ENCODE data around the gene NPNT.
A peak's percentile ranks its signal among the peaks of the same experiment; 100 is the strongest.

The NPNT gene

DNA sequence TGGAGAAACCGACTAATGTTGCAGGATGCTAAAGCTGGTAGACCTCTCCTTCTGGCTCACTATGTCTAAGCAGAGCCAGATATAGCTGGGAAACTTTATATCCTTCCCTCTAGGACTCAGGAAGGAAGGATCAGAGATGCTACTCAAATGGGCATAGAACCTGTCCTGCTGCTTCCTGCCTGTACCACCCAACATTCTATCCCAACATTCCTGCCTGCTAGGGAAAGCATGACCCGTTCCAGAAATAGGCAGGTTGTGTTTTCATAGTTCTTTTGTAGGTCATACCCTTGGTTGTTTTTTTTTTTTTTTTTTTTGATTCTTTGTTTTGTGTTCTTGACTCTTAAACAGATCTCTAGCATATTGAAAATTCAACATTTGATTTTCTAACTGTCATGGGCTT lies 5.3 kb downstream of the NPNT start:
- TF ChIP-seq, protein P1, sequence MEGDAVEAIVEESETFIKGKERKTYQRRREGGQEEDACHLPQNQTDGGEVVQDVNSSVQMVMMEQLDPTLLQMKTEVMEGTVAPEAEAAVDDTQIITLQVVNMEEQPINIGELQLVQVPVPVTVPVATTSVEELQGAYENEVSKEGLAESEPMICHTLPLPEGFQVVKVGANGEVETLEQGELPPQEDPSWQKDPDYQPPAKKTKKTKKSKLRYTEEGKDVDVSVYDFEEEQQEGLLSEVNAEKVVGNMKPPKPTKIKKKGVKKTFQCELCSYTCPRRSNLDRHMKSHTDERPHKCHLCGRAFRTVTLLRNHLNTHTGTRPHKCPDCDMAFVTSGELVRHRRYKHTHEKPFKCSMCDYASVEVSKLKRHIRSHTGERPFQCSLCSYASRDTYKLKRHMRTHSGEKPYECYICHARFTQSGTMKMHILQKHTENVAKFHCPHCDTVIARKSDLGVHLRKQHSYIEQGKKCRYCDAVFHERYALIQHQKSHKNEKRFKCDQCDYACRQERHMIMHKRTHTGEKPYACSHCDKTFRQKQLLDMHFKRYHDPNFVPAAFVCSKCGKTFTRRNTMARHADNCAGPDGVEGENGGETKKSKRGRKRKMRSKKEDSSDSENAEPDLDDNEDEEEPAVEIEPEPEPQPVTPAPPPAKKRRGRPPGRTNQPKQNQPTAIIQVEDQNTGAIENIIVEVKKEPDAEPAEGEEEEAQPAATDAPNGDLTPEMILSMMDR (conservative IDR thresholded peaks at IDR 0.05): no peak
- no peak overlapping the region for H3K27ac ChIP-seq

DNA sequence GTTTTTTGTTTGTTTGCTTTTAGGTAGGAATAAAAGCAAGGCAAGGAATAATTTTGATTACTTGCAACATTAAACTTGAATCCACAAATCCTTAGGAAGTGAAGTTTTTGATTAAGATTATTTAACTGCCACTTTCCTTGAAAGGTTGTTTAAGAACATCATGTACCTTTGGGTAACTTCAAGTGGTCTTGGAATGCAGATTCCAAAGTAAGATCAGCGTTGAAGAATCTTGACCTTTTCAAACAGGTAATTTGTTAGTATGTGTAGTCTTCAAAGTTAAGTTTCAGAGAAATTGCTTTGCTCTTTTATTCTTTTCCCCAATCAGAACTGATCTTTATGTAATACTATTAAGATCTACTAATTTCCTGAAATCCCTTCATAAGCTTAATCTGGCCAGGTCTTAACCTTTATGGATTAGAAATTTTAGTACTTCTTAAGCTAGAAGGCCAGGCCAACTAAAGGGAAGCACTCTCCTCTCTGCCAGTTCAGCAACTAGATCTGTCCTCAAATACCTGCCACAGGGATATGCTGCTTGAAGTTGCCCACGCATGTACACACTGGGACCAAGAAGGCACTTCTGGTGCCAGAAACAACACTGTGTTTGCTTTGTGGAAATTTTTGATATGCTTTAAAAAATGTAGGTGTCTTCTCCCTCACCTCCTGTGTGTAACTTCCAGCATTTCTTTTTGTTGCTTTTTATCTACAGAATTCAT lies 7.4 kb downstream of the NPNT start:
- no peak overlapping the region for H3K27ac ChIP-seq
- TF ChIP-seq, protein P1 (conservative IDR thresholded peaks at IDR 0.05): no peak

DNA sequence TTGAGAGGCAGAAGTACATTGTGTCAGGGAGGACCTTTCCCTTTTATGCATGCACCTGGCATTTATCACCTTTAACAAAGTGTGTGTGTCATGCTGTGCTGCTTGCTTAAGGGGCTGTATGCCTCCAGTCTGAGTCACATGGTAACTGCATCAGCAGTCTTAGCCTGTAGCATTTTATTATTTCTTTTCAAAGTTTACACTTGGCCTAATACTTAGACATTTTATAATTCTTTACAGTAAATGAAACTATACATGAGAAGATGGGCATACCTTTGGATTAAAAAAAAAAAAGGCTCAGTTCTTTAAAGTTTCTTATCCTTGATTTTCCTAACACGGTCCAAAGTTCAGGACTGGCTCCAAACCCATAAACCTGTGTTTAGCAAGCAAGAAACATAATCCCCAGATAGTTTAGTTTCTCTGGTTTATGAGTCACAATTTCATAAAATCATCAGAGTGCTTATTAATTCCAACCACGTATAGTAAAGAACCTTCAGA lies 14.6 kb downstream of the NPNT start:
- TF ChIP-seq, protein P1 (conservative IDR thresholded peaks at IDR 0.05): no peak
- H3K27ac ChIP-seq: peak overlapping the region; percentile 70

DNA sequence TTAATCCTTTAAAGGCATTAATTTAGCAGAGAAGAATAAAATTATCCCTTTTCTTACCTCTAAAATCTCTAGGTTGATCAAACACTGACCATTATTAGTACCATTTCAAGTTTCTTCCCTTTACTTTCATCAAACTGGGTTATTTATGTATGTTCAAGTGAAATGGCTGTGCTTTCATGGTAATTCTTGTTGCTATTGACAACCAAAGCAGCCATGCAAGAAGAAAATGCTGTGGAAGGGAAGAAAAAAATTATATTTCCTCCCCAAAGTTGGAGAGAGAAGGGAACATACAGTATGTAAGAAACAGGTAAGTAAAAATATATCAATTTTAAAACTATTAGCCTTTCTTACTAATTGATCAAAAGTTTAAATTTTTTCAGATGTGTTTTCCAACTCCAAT lies 16.2 kb downstream of the NPNT start:
- H3K27ac ChIP-seq: peak overlapping the region; percentile 70
- TF ChIP-seq, protein P1 (conservative IDR thresholded peaks at IDR 0.05): no peak

DNA sequence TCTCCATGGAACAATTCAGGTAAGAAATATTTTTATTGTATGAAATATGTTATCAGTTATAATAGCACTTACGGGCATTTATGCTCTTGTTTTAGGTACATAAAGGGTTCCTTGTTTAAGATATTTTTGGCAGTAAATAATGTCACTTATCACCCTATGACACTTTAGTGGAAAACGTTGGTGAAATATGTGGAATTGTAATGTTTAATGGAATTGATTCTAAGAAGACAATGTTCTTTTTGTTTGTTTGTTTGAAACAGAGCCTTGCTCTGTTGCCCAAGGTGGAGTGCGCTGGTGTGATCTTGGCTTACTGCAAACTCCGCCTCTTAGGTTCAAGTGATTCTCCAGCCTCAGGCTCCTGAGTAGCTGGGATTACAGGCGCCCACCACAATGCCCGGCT lies 17.4 kb downstream of the NPNT start:
- 0 out of 2 replicates have a peak overlapping the region, but pooled peaks have one; percentile 70 for H3K27ac ChIP-seq
- TF ChIP-seq, protein P1 (conservative IDR thresholded peaks at IDR 0.05): no peak

DNA sequence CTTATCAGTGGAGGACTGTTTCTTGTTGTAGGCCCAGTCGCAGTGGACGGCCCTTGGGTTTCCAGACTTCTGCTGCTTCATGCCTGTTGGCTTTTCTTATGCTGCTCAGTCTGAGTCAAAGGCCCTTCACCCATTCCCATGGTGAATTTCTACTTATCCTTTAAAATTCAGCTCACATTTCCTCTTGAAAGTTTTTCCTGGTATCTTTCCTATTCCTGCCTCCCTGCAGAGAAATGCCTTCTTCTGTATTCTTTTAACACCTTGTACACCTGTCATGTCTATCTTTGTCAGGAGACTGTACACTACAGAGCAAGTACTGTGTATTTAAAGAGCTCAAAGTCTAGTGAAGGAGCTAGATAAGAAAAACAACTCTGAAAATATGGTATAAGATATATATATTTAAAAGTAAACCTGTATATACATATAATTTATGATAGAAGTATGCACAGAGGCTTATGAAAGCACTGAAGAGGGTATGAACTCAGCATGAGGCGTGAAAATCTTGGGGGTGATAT lies 22.0 kb downstream of the NPNT start:
- no peak overlapping the region for H3K27ac ChIP-seq
- TF ChIP-seq, protein P1 (conservative IDR thresholded peaks at IDR 0.05): no peak

DNA sequence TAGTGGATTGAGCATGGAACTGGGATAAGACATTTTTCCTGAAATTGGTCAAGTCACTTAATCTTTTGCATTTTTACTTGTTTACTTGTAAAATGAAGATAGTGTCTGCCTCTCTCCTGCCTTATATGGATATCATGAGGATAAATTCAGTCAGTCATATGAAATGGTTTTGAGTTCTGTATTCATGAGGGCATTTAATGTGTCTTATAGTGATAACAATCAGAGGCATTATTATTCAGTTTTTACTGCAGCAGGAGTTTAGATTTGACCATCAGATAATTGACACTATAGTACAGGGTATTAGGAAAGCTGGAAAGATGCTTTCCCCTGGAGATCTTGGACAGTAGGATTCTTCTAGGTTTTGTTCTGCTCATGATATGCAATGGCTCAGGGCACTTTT lies 26.0 kb downstream of the NPNT start:
- no peak overlapping the region for H3K27ac ChIP-seq
- TF ChIP-seq, protein P1 (conservative IDR thresholded peaks at IDR 0.05): no peak

Measured in VCaP (cell line).